ENCODE measurements around the gene ST8SIA4. TPM values are rescaled to one million over a fixed set of nuclear protein-coding genes. Genes with fewer than 3 reads are reported as not detected.

The ST8SIA4 gene
- total RNA-seq, 1 experiment from 2014 or later, result not detected

DNA sequence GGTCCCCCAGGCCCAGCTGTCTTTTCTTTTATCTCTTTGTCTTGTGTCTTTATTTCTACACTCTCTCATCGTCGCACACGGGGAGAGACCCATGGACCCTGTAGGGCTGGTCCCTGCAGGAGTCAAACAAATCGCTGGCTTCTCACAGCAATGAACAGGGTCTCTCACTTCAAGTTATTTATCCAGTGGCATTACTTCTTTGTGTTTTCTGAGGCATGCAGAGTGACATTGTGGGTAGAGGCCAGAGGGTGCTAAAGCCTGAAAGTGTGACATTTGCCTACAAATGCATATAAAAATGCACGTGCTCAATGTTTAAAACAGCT lies 127.6 kb downstream of the ST8SIA4 start:
- no peaks in the 10 kb centered on the region for H3K27me3 ChIP-seq (replicated peaks)
- no peak overlapping the region for H3K4me3 ChIP-seq

DNA sequence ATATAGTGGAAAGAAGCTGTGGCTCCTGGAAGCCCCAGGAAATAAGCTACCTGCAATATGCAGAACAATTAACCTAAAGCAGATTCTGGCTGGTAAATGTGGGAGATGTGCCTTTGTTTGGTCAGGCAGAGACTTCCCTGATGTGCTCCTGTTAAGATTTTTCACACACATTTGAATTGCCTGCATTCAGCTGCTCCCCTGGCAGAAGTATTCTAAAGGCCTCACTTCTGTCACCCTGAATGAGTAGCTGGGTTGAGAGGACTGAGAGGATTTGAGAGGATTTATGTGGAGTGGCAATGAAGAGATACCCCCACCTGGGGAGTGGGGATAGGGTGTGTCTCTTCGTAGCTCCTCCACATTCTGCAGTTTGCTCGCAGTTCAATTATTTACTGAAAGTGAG lies 130.5 kb downstream of the ST8SIA4 start:
- Histone ChIP-seq H3K27ac (no peak overlapping the region), H3K4me3 (no peak overlapping the region), H3K36me3 (no peaks in the 10 kb centered on the region), H3K4me1 (replicated peaks) (peaks cover 12% of the 10 kb centered on the region), H3K27me3 (replicated peaks) (no peaks in the 10 kb centered on the region), H3K9me3 (replicated peaks) (0 out of 2 replicates have a peak, but pooled peaks cover 3% of the 10 kb centered on the region)
- no peak for DNase-seq (ENCODE audit: low read depth in 1 of 2, low spot score in 2 of 2)

More for the DNA sequence above, 127.6 kb downstream of the ST8SIA4 start:
- no peak for DNase-seq (ENCODE audit: low read depth in 1 of 2, low spot score in 2 of 2)
- Histone ChIP-seq H3K9me3 (replicated peaks) (0 out of 2 replicates have a peak, but pooled peaks cover 3% of the 10 kb centered on the region), H3K27ac (no peak overlapping the region), H3K36me3 (no peaks in the 10 kb centered on the region), H3K4me1 (replicated peaks) (peaks cover 20% of the 10 kb centered on the region)

DNA sequence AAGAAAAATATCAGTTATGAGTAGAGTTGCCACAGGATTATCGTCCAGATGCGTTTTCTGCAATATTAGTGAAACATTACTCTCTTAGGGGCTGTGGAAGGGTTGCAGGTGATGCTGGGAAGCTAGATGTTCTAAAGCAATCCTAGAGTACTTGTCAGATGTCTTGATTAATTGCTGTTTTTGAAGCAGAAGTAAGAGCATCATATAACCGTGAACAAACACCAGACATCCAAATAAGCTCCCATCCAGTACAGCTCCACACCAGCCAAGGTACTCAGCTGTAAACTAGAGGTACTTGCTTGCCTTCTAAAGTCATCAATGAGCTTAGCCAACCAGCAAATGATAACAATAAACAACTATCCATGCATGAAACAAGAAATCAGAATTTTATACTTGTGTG lies 131.1 kb downstream of the ST8SIA4 start:
- Histone ChIP-seq H3K27ac (no peak overlapping the region), H3K36me3 (no peaks in the 10 kb centered on the region), H3K27me3 (replicated peaks) (no peaks in the 10 kb centered on the region)

DNA sequence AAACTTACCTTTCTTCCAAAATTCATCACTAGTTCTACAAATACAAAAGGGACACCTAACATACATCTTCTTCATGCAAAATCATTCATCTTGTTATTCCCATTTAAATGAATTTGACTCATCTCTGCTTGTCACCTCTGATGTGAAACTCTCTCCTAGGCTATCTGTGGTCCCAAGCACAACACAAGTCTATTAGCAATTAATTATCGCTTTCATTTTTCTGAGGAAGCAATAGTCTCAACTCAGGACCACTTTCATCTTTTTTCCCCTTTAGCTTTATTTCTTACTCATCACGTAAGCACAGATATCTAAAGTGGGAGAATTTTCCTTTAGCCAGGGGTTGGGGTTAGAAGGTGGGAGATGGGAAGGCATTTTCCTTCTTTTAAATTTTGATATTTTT lies 131.9 kb downstream of the ST8SIA4 start:
- Histone ChIP-seq H3K36me3 (no peaks in the 10 kb centered on the region), H3K9me3 (replicated peaks) (no peaks in the 10 kb centered on the region), H3K27ac (no peak overlapping the region), H3K4me1 (replicated peaks) (peaks cover under 1% of the 10 kb centered on the region), H3K4me3 (no peak overlapping the region), H3K27me3 (replicated peaks) (no peaks in the 10 kb centered on the region)
- DNase-seq (ENCODE audit: low read depth in 1 of 2, low spot score in 2 of 2), result no peak

More for the DNA sequence above, 131.1 kb downstream of the ST8SIA4 start:
- Histone ChIP-seq H3K4me3 (no peak overlapping the region), H3K9me3 (replicated peaks) (0 out of 2 replicates have a peak, but pooled peaks cover 3% of the 10 kb centered on the region), H3K4me1 (replicated peaks) (peaks cover 7% of the 10 kb centered on the region)
- no peak for DNase-seq (ENCODE audit: low read depth in 1 of 2, low spot score in 2 of 2)

DNA sequence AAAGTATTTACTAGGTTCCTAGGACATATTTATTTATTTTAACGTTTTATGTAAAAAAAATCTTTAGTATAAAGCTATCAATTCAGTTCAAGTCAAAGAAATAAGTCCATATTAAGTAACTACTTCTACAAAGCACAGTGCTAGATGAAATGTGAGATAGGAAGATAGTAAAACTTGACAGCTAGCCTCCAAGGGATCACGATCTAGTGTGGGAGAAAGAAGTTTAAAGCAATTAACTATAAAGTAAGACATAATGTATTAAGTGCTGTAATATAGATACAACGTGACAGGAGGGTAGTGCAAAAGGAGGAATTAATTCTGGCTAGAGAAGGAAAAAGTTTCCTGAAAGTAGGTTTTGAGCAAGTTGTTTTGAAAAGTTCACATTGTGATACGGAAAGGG lies 134.9 kb downstream of the ST8SIA4 start:
- Histone ChIP-seq H3K9me3 (replicated peaks) (no peaks in the 10 kb centered on the region), H3K36me3 (no peaks in the 10 kb centered on the region), H3K4me3 (no peak overlapping the region), H3K4me1 (replicated peaks) (no peaks in the 10 kb centered on the region), H3K27me3 (replicated peaks) (no peaks in the 10 kb centered on the region), H3K27ac (no peak overlapping the region)
- DNase-seq (ENCODE audit: low read depth in 1 of 2, low spot score in 2 of 2), result no peak

DNA sequence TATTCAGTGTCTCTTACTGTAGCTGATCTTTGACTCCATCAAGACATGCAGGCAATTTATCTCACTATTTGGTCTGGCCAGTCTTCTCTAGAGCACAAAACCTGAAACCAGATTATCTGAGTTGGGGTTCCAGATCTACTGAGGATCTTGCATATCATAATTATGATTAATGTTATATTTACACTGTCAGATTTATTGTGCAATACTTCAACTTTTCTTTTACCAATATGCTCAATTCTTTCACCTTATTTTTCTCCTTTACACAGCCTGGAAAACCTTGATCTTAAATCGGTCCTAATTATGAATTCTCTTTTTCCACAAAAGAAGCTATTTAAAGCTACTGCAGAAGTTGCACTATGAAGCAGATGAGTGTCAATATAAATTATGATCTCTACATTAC lies 140.1 kb downstream of the ST8SIA4 start:
- Histone ChIP-seq H3K27me3 (replicated peaks) (no peaks in the 10 kb centered on the region), H3K36me3 (no peaks in the 10 kb centered on the region), H3K9me3 (replicated peaks) (no peaks in the 10 kb centered on the region), H3K27ac (no peak overlapping the region), H3K4me1 (replicated peaks) (no peaks in the 10 kb centered on the region), H3K4me3 (no peak overlapping the region)
- no peak for DNase-seq (ENCODE audit: low read depth in 1 of 2, low spot score in 2 of 2)

DNA sequence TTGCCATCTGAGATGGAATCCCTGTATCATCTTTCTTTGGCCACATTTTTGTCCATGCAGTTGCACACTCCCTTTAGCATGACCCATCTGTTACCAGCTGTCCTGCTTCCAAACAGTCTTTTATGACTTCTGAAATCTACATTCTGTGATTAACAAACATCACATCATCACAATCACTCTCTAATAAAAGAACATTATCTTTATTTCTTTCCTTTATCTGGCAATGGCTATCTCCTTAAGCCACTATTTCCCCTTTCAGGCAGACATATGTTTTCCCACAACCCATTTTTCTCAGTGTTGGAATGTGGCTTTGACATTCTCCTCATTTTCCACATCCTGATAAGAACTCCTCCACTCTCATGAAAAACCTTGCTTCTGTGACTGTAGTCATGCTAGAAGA lies 141.0 kb downstream of the ST8SIA4 start:
- no peak overlapping the region for H3K4me3 ChIP-seq
- no peaks in the 10 kb centered on the region for H3K9me3 ChIP-seq (replicated peaks)
- H3K27ac ChIP-seq, result no peak overlapping the region
- H3K36me3 ChIP-seq, result no peaks in the 10 kb centered on the region
- no peak for DNase-seq (ENCODE audit: low read depth in 1 of 2, low spot score in 2 of 2)
- no peaks in the 10 kb centered on the region for H3K27me3 ChIP-seq (replicated peaks)
- H3K4me1 ChIP-seq (replicated peaks), result no peaks in the 10 kb centered on the region

DNA sequence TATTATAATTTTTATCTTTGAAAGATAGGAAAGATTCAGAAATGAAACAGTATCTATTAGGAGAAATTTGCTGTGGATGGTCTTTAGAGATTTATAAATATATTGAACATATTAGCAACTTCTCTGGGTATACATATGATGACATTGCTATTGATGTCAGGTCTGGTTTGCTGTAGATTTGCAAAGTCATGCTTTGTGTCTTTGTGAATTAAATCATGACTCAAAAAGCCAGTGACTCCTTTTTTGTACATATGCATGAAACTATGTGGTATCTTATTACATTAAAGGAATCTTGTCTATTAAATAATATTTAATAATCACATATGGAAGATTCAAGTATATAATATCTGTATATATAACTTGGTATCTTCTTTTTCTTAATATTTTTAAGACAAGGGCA lies 141.9 kb downstream of the ST8SIA4 start:
- Histone ChIP-seq H3K36me3 (no peaks in the 10 kb centered on the region), H3K9me3 (replicated peaks) (no peaks in the 10 kb centered on the region), H3K27ac (no peak overlapping the region), H3K4me3 (no peak overlapping the region), H3K4me1 (replicated peaks) (no peaks in the 10 kb centered on the region), H3K27me3 (replicated peaks) (no peaks in the 10 kb centered on the region)
- DNase-seq (ENCODE audit: low read depth in 1 of 2, low spot score in 2 of 2), result no peak

DNA sequence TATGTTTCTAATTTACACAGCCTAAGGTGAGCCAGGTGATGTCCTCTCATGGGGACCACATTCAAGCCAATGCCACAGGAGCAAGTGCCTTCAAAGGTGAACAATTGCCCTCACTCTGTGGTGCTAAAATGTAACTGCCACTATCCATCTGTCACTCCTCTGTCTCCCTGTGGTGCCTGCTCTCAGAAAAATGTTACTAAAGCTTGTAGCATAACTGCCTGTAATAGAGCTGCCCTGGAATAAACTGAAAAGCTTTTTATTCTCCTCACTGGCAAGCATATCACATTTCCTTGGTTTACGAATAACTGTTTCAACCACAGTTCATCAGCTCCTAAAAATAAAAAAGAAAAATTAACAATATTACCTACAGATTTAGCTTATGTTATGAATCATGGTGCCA lies 142.4 kb downstream of the ST8SIA4 start:
- H3K27me3 ChIP-seq (replicated peaks), result no peaks in the 10 kb centered on the region
- no peaks in the 10 kb centered on the region for H3K36me3 ChIP-seq
- H3K9me3 ChIP-seq (replicated peaks), result no peaks in the 10 kb centered on the region
- DNase-seq (ENCODE audit: low read depth in 1 of 2, low spot score in 2 of 2), result no peak
- no peak overlapping the region for H3K4me3 ChIP-seq
- no peaks in the 10 kb centered on the region for H3K4me1 ChIP-seq (replicated peaks)
- no peak overlapping the region for H3K27ac ChIP-seq

DNA sequence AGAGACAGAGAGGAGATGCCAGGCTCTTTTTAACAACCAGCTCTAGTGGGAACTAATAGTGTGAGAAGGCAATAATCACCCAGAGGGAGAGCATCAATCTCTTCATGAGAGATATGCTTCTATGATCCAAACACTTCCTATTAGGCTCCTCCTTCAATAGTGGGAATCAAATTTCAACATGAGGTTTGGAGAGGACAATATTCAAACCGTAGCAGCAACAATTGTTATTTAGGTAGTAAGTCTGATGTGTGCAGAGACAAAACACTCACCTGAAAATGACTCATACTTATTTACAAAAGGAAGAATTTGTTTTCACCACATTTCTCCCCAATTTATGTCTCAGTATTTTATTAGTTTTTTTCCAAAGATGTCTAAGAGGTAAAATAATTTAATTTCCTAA lies 144.3 kb downstream of the ST8SIA4 start:
- no peaks in the 10 kb centered on the region for H3K9me3 ChIP-seq (replicated peaks)
- H3K4me3 ChIP-seq, result no peak overlapping the region
- no peak overlapping the region for H3K27ac ChIP-seq
- H3K36me3 ChIP-seq, result no peaks in the 10 kb centered on the region
- no peak for DNase-seq (ENCODE audit: low read depth in 1 of 2, low spot score in 2 of 2)
- 0 out of 2 replicates have a peak, but pooled peaks cover 3% of the 10 kb centered on the region for H3K27me3 ChIP-seq (replicated peaks)
- no peaks in the 10 kb centered on the region for H3K4me1 ChIP-seq (replicated peaks)

DNA sequence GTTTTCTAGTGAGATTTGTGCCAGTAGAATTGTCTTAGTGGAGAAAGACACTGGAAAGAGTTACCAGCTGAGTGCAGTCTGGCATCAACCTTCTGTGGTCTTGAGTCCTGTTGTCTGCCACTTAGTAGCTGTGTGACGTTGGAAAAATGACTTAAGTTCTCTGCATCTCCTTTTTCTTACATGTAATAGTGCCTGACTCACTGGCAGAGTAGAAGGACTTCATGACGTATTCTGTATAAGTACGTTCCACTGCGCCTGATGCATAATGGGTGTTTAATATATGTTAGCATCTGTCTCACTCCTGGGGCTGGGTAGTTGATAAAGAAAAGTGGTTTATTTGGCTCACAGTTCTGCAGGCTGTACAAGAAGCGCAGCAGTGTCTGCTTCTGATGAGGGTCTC lies 144.8 kb downstream of the ST8SIA4 start:
- Histone ChIP-seq H3K27me3 (replicated peaks) (0 out of 2 replicates have a peak, but pooled peaks cover 3% of the 10 kb centered on the region), H3K4me1 (replicated peaks) (no peaks in the 10 kb centered on the region), H3K9me3 (replicated peaks) (no peaks in the 10 kb centered on the region), H3K36me3 (no peaks in the 10 kb centered on the region), H3K27ac (no peak overlapping the region), H3K4me3 (no peak overlapping the region)
- no peak for DNase-seq (ENCODE audit: low read depth in 1 of 2, low spot score in 2 of 2)

DNA sequence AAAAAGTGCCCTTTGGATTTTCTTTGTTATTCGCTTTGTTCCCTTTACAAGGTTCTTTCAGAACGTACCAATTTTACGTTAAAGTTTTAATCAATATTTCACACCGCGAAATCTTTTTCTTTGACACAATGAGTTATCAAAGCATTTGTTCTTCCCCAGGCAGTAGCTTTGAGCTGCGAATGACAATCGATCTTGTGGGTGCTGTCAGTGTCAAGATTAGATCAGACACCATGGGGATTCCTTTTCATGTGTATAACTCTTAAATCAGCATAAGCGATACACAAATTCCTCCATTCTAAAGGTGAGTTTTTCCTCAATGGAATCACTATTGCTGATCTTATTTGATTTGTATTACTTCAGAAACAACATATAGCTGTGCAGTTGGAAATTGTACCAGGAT lies 145.5 kb downstream of the ST8SIA4 start:
- H3K27me3 ChIP-seq (replicated peaks), result 0 out of 2 replicates have a peak, but pooled peaks cover 3% of the 10 kb centered on the region
- no peak for DNase-seq (ENCODE audit: low read depth in 1 of 2, low spot score in 2 of 2)
- no peak overlapping the region for H3K4me3 ChIP-seq
- H3K27ac ChIP-seq, result no peak overlapping the region
- H3K4me1 ChIP-seq (replicated peaks), result no peaks in the 10 kb centered on the region
- H3K9me3 ChIP-seq (replicated peaks), result no peaks in the 10 kb centered on the region
- H3K36me3 ChIP-seq, result no peaks in the 10 kb centered on the region

All from SJSA1 (cell line).